Liver (tissue), 9 donors: ENCODE results near the gene CAMK2B. TPM values are rescaled to one million over a fixed set of nuclear protein-coding genes. Genes with fewer than 3 reads are reported as not detected.

Experiments used
- DNase-seq: peaks from one replicate; pipeline ENCODE4 v3.0.0-alpha.2; 2017; ENCODE audit warnings: low spot score
- H3K27ac ChIP-seq, 2 donors: one replicate each; pipeline ENCODE4 v1.7.0; 2013; ENCODE audit warnings: inconsistent platforms in 2 of 2, low read length in 2 of 2, control low read depth in 1 of 2, low read depth in 1 of 2, mild to moderate bottlenecking in 1 of 2
- H3K27me3 ChIP-seq, 4 donors: one replicate each; pipeline versions ENCODE4 v1.6.1 to v1.7.0; 2013; ENCODE audit warnings: low read length in 3 of 4, inconsistent platforms in 1 of 4, mild to moderate bottlenecking in 1 of 4, moderate library complexity in 1 of 4; ENCODE audit not compliant: control insufficient read depth in 4 of 4, insufficient read depth in 4 of 4
- H3K36me3 ChIP-seq, 4 donors: one replicate each; pipeline versions ENCODE4 v1.6.1 to v1.7.0; 2013; ENCODE audit warnings: low read length in 3 of 4, mild to moderate bottlenecking in 3 of 4, low read depth in 1 of 4, moderate library complexity in 1 of 4; ENCODE audit not compliant: control insufficient read depth in 4 of 4, insufficient read depth in 3 of 4
- H3K4me1 ChIP-seq, 4 donors: one replicate each; pipeline versions ENCODE4 v1.6.1 to v1.7.0; 2013; ENCODE audit warnings: low read length in 3 of 4, mild to moderate bottlenecking in 3 of 4, moderate library complexity in 1 of 4; ENCODE audit not compliant: control insufficient read depth in 4 of 4, insufficient read depth in 4 of 4
- H3K4me3 ChIP-seq, 3 donors: one replicate each; pipeline versions ENCODE4 v1.6.1 to v1.7.0; 2013; ENCODE audit warnings: low read length in 3 of 3, control low read depth in 1 of 3, low read depth in 1 of 3, mild to moderate bottlenecking in 1 of 3
- H3K9ac ChIP-seq, 2 donors: one replicate each; pipeline ENCODE4 v1.7.0; 2013; ENCODE audit warnings: low read length in 2 of 2, mild to moderate bottlenecking in 2 of 2, moderate library complexity in 2 of 2, control low read depth in 1 of 2, low read depth in 1 of 2
- H3K9me3 ChIP-seq, 4 donors: one replicate each; pipeline versions ENCODE4 v1.6.1 to v1.7.0; 2013; ENCODE audit warnings: low read length in 3 of 4; ENCODE audit not compliant: control insufficient read depth in 4 of 4
- EGR1 ChIP-seq, 2 donors: IDR thresholded peaks; 2 replicates each; pipeline ENCODE4 v1.6.1; 2016 to 2018; ENCODE audit warnings: antibody characterized with exemption in 2 of 2, low read depth in 2 of 2
- HNF4G ChIP-seq: IDR thresholded peaks from 2 replicates; pipeline ENCODE4 v1.6.1; 2016; ENCODE audit warnings: antibody characterized with exemption
- JUND ChIP-seq, 2 donors: IDR thresholded peaks; 2 replicates each; pipeline ENCODE4 v1.6.1; 2016; ENCODE audit warnings: antibody characterized with exemption in 2 of 2
- NR2F2 ChIP-seq: IDR thresholded peaks from 2 replicates; pipeline ENCODE4 v1.6.1; 2016; ENCODE audit warnings: antibody characterized with exemption
- RAD21 ChIP-seq, 2 donors: IDR thresholded peaks; 2 replicates each; pipeline ENCODE4 v1.6.1; 2016; ENCODE audit warnings: antibody characterized with exemption in 2 of 2, mild to moderate bottlenecking in 2 of 2
- RXRA ChIP-seq, 2 donors: IDR thresholded peaks; 2 replicates each; pipeline ENCODE4 v1.6.1; 2017 to 2018; ENCODE audit warnings: antibody characterized with exemption in 2 of 2, mild to moderate bottlenecking in 1 of 2
- TAF1 ChIP-seq: conservative IDR thresholded peaks from 2 replicates; pipeline ENCODE4 v1.6.1; 2016; ENCODE audit warnings: antibody characterized with exemption, mild to moderate bottlenecking
- YY1 ChIP-seq: IDR thresholded peaks from 2 replicates; pipeline ENCODE4 v1.6.1; 2016; ENCODE audit warnings: antibody characterized with exemption, mild to moderate bottlenecking
- WGBS: extraction: QIAGEN DNeasy Blood & Tissue Kit; methylation state at CpG from one replicate; pipeline ENCODE4 v1.1.7; 2013; 5-methylcytosine and 5-hydroxymethylcytosine counted together
- polyA plus RNA-seq, 2 donors: library from polyadenylated mRNA; stranded (reverse) in 1 of 2; unstranded in 1 of 2; fragments of 200-250 nt in 1 of 2; fragments of >200 nt in 1 of 2; fragmentation: Nextera tagmentation in 1 of 2; extraction: Ambion mirVana in 1 of 2; gene quantifications; one replicate each; pipeline versions ENCODE4 v1.2.1 to v1.2.3, GENCODE V29; 2013 to 2015
- total RNA-seq, 2 donors: library from RNA; depleted of rRNA; stranded (reverse); fragments of >200 nt; gene quantifications; one replicate each; pipeline ENCODE4 v1.2.3, GENCODE V29; 2014
- TF ChIP-seq, protein P1 (sequence below): IDR thresholded peaks from 2 replicates; pipeline ENCODE4 v1.6.1; 2016; ENCODE audit warnings: antibody characterized with exemption, mild to moderate bottlenecking
- TF ChIP-seq, protein P2 (sequence below): IDR thresholded peaks from 2 replicates; pipeline ENCODE4 v1.6.1; 2016; ENCODE audit warnings: antibody characterized with exemption
- TF ChIP-seq, protein P3 (sequence below): fragments of 150-350 bp; IDR thresholded peaks from 2 replicates; pipeline ENCODE4 v1.5.1; 2017; ENCODE audit warnings: improper control_type of control experiment, low read depth, low read length; ENCODE audit not compliant: missing input control
- TF ChIP-seq, protein P4 (sequence below): IDR thresholded peaks from 2 replicates; pipeline ENCODE4 v1.6.1; 2016; ENCODE audit warnings: antibody characterized with exemption
- donor health status: healthy.
- donor health status: healthy.
- donor health status: healthy.
- donor health status: healthy.
- donor health status: healthy.

The CAMK2B gene
- total and polyA plus RNA-seq, 4 donors = 2.1 to 3.3 (median 2.2) TPM; not detected in 1

DNA sequence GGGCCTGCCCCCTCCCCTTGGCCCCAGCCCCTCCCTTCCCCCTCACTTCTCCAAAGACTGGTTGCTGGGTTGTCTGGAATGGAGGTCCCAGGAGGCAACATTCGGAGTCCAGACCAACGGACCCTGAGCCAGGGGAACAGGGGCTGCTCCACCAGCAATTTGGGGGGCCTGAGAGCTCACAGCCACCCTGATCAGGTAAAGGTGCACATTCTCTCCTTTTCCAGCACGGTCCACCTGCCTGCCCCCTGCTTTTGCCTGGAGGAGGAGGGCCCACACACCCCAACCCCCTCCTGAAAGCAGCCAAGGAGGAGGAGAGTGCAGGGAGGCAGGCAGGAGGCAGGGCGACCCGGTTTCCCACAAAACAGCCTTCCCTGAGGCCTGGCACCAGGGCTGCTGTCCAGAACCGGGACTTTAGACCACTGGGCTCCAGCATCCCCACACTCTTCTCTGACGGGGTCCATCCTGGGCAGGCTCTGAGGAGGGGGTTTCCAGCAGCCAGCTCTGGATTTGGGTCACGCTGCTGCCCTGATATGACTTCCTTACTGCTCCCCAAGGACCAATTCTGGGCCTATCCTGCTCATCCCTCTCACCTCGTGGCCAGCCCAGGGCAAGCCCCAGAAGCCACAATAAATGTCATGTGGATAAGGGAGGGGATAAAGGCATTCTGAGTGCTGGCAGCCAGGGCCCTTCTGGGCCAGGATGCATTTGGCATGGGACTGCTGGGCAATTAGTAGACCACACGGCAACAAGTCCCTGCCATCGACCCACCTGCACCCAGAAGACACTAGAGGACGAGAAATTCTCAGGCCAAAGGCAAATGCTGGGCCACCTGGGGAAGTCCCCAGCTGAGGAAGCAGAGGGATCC, 1.1 kb upstream of the CAMK2B start:
- Histone ChIP-seq H3K4me3 (no peak overlapping the region), H3K4me1 (peaks cover 14 to 35% (median 28%) of the 10 kb centered on the region in 4 donors), H3K27me3 (no peaks in the 10 kb centered on the region), H3K9me3 (no peaks in the 10 kb centered on the region), H3K27ac (no peak overlapping the region), H3K36me3 (no peaks in the 10 kb centered on the region), H3K9ac (no peak overlapping the region)
- WGBS = 72% methylated on average over 12 of the region's 12 CpGs
- no peak for DNase-seq
- TF ChIP-seq NR2F2 (no peak), RAD21 (IDR thresholded peaks at IDR 0.05) (no peak)
- TF ChIP-seq, protein P1, sequence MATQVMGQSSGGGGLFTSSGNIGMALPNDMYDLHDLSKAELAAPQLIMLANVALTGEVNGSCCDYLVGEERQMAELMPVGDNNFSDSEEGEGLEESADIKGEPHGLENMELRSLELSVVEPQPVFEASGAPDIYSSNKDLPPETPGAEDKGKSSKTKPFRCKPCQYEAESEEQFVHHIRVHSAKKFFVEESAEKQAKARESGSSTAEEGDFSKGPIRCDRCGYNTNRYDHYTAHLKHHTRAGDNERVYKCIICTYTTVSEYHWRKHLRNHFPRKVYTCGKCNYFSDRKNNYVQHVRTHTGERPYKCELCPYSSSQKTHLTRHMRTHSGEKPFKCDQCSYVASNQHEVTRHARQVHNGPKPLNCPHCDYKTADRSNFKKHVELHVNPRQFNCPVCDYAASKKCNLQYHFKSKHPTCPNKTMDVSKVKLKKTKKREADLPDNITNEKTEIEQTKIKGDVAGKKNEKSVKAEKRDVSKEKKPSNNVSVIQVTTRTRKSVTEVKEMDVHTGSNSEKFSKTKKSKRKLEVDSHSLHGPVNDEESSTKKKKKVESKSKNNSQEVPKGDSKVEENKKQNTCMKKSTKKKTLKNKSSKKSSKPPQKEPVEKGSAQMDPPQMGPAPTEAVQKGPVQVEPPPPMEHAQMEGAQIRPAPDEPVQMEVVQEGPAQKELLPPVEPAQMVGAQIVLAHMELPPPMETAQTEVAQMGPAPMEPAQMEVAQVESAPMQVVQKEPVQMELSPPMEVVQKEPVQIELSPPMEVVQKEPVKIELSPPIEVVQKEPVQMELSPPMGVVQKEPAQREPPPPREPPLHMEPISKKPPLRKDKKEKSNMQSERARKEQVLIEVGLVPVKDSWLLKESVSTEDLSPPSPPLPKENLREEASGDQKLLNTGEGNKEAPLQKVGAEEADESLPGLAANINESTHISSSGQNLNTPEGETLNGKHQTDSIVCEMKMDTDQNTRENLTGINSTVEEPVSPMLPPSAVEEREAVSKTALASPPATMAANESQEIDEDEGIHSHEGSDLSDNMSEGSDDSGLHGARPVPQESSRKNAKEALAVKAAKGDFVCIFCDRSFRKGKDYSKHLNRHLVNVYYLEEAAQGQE = no peak

DNA sequence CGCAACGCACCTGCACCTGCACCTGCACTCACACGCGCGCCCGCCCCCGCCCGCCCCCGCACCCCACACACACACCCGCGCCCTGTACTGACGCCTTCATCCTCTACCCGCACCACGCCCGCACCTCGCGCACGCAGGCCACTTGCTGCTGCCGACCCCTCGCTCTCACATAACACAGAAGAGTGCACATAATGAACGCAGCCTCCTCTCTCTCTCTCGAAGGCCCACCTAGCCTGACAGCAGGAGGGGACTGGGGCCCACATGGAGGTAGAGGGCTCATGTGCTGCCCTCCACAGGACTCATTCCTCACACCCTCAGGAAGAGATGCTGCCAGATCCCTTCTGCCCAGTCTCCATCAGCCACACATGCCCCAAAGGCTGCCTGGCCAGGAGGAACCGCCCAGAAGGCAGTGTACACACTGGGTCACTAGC, 432 bp upstream of the CAMK2B start:
- Histone ChIP-seq H3K27me3 (no peaks in the 10 kb centered on the region), H3K27ac (no peak overlapping the region), H3K9ac (no peak overlapping the region), H3K4me3 (peak overlapping the region in 1 of 3 donors; percentile 67), H3K9me3 (no peaks in the 10 kb centered on the region), H3K36me3 (no peaks in the 10 kb centered on the region), H3K4me1 (peaks cover 18 to 42% (median 35%) of the 10 kb centered on the region in 4 donors)
- TF ChIP-seq RXRA (IDR thresholded peaks at IDR 0.05) = no peak
- TF ChIP-seq, protein P1 = no peak
- TF ChIP-seq JUND (IDR thresholded peaks at IDR 0.05) = no peak
- TF ChIP-seq, protein P2, sequence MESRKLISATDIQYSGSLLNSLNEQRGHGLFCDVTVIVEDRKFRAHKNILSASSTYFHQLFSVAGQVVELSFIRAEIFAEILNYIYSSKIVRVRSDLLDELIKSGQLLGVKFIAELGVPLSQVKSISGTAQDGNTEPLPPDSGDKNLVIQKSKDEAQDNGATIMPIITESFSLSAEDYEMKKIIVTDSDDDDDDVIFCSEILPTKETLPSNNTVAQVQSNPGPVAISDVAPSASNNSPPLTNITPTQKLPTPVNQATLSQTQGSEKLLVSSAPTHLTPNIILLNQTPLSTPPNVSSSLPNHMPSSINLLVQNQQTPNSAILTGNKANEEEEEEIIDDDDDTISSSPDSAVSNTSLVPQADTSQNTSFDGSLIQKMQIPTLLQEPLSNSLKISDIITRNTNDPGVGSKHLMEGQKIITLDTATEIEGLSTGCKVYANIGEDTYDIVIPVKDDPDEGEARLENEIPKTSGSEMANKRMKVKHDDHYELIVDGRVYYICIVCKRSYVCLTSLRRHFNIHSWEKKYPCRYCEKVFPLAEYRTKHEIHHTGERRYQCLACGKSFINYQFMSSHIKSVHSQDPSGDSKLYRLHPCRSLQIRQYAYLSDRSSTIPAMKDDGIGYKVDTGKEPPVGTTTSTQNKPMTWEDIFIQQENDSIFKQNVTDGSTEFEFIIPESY = no peak
- no peak for TF ChIP-seq TAF1
- no peak for TF ChIP-seq YY1
- no peak for TF ChIP-seq EGR1 (IDR thresholded peaks at IDR 0.05; ENCODE audit: low read depth in 2 of 2)
- TF ChIP-seq HNF4G = no peak
- TF ChIP-seq, protein P3, sequence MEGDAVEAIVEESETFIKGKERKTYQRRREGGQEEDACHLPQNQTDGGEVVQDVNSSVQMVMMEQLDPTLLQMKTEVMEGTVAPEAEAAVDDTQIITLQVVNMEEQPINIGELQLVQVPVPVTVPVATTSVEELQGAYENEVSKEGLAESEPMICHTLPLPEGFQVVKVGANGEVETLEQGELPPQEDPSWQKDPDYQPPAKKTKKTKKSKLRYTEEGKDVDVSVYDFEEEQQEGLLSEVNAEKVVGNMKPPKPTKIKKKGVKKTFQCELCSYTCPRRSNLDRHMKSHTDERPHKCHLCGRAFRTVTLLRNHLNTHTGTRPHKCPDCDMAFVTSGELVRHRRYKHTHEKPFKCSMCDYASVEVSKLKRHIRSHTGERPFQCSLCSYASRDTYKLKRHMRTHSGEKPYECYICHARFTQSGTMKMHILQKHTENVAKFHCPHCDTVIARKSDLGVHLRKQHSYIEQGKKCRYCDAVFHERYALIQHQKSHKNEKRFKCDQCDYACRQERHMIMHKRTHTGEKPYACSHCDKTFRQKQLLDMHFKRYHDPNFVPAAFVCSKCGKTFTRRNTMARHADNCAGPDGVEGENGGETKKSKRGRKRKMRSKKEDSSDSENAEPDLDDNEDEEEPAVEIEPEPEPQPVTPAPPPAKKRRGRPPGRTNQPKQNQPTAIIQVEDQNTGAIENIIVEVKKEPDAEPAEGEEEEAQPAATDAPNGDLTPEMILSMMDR = no peak
- TF ChIP-seq, protein P4, sequence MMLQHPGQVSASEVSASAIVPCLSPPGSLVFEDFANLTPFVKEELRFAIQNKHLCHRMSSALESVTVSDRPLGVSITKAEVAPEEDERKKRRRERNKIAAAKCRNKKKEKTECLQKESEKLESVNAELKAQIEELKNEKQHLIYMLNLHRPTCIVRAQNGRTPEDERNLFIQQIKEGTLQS = no peak
- 4% methylated on average over 23 of the region's 23 CpGs for WGBS
- no peak for DNase-seq
